GM12872 (cell line): Measurements from ENCODE around the gene NKX6-2.

Source experiments
- TF ChIP-seq, protein P1 (sequence below): IDR thresholded peaks from 3 replicates; pipeline ENCODE4 v1.5.1; 2011; ENCODE audit warnings: low read depth, mild to moderate bottlenecking, low read length, moderate library complexity; ENCODE audit not compliant: insufficient read depth

Gene NKX6-2

DNA sequence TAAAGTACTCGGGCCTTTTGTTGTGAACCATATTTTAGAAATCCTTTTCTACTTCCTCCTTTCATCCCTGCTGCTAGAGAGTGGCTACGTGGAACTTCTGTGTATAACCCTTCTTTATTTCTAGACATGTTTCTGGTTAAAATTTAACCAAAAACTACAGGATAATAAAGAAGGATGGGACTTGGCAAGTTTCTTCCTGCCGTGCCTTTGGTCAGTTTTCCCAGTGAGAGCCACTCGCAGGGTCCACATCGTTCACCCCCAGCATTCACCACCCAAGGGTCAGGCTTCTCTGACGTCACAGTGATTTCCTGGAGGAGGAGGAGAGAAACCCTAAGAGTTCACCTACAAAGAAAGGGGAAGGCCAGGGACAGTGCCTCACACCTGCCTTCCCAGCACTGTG lies 45.4 kb downstream of the NKX6-2 start:
- TF ChIP-seq, protein P1, sequence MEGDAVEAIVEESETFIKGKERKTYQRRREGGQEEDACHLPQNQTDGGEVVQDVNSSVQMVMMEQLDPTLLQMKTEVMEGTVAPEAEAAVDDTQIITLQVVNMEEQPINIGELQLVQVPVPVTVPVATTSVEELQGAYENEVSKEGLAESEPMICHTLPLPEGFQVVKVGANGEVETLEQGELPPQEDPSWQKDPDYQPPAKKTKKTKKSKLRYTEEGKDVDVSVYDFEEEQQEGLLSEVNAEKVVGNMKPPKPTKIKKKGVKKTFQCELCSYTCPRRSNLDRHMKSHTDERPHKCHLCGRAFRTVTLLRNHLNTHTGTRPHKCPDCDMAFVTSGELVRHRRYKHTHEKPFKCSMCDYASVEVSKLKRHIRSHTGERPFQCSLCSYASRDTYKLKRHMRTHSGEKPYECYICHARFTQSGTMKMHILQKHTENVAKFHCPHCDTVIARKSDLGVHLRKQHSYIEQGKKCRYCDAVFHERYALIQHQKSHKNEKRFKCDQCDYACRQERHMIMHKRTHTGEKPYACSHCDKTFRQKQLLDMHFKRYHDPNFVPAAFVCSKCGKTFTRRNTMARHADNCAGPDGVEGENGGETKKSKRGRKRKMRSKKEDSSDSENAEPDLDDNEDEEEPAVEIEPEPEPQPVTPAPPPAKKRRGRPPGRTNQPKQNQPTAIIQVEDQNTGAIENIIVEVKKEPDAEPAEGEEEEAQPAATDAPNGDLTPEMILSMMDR, result no peak

DNA sequence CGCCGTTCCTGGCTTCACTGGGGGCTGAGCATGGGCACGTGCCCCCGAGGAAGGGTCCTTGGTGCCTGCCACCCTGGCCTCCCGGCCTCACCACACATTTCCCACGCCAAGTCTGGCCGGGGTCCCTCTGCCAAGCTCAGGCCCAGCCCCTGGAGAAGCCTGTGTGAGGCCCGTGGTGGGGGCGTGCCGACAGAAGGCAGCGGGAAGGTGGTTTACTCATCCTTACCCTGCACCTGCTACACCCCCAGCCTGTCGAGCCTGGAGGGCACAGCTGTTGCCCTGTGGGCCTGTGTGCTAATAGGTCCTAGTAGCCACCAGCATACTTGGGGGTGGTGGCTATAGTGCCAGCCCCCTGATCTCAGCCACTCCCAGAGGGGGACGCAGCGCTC lies 46.7 kb downstream of the NKX6-2 start:
- TF ChIP-seq, protein P1, result no peak

DNA sequence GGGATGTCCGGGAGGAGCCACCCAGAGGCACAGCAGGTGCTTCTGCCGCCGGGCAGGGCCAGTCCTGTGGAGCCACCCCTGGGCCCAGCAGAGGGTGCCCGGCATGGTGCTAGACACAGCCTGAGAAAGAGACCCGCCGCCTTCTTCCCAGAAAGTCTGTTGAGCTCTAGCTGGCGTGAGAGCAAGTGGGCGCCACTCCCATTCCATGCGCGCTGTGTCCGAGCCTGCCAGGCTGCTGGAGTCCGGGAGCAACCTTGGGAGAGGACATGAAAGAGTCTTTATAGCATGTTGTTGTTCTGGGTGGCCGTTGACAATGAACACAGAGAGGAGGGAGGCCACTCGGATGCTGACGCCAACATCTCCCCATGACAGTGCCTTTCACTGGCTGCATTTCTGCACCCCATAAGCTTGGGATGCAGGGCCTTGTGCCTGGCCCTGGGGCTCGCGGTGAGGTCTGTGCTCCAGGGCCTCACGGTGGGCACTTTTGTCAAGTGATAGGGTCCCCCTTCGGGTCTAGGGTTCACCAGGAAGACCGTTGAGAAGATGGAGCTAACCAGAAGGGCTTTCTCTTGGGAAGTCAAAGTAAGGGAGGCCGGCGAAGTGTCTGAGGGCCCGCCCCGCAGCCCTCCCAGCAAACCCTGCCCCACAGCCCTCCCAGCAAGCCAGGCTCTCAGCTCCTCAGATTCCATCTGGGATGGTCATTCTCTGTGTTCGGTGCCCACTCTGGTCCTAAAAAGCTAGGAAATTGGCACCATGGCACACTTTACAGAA lies 47.3 kb downstream of the NKX6-2 start:
- TF ChIP-seq, protein P1, result no peak

DNA sequence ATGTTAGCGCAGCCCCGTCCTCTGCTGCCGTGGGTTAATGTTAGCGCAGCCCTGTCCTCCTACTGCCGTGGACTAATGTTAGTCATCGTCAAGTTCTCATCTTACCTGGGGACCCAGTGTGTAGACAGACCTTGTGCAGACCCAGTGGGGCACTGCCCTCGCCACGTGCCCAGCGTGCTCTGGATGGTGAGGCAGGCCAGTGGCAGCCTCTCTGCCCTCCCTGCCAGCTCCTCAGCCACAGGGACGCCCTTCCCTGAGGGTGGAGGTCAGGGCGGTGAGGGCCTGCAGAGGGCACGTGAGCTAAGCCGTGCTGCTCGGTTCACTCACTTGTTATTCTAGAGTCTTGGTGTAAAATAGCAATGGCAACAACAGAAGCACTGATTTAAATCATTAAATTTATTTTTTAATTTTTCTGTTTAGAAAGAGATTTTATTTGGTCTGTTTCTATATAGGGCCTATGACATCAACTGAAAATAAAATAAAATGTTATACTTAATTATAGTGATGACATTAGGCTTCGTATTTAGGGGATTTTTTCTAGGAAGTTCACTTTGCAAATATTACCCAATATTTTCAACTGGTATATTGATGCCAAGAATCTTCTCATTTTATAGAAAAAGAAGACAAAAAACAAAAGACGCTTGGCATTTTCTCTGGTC lies 48.4 kb downstream of the NKX6-2 start:
- TF ChIP-seq, protein P1, result no peak

DNA sequence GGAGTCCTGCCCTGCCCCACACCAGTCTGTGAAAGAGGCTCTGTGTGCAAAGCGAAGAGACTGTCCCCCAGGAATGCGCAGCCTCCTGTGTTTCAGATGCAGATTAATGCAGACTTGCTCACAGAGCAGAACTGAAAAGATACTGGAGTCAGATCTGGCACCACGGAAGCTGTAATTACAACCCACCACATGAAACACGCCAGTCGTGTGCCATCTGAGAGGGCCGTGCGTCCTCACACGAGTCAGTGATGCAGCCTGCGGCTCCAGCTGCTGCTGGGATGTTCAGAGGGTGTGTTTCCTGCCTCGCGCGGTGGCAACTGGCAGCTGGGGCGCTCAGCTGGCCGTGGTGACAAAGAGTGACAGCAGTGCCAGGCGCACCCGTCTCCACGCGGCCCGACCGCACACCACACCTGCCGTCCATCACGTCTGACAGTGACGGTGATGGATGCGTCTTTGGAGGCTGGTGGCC lies 50.0 kb downstream of the NKX6-2 start:
- TF ChIP-seq, protein P1, result no peak

DNA sequence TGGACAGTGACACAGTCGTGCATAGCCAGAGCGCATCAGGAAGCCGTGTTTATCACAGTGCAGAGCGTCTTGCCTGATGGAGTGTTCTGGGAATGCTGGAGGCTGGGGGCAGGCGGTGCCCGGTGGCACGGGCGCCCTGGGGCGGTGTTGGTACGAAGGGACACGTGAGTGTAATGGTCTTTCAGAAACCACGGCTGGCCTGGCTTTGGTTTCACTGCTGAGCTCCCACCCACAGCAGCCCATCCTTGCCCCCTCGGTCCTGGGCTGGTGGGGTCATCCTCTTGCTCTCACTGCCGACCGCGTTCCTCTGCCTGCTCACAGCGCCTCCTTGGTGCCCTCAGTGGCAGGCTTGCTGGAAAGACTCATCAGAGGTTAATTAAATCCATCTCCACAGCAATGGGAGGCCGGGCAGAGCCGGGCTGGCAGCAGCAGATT lies 50.6 kb downstream of the NKX6-2 start:
- TF ChIP-seq, protein P1, result no peak

DNA sequence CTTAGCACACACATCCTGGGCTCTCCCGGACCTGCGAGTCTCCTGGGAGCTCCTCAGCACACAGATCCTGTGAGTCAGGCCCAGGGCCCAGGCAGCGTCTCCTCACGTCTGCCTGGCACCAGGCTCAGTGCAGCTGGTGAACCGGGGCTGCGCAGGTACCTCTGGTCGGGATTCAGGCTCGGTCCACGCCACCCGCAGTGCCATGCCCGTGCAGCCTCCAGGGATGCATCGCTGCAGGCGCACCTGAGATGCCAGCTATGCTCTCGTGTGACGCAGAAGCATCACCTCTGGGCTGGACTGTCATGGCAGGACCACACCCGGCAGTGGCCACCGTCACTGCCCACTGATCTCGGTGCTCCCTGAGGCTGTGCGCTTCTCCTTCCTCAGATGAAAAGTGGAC lies 52.0 kb downstream of the NKX6-2 start:
- TF ChIP-seq, protein P1, result no peak
